ENCODE results near the gene MYPN.

Gene MYPN

GRCh38 chr10:68230268-68230667 lies 121.0 kb downstream of the MYPN start:
- no peak overlapping the region for H2AFZ ChIP-seq (ENCODE audit: low read length)
- no peaks in the 10 kb centered on the region for H3K36me3 ChIP-seq (ENCODE audit: insufficient read depth, low read length)
- H3K4me2 ChIP-seq (ENCODE audit: low read length) = 0 out of 2 replicates have a peak overlapping the region, but pooled peaks have one; percentile 98
- TF ChIP-seq CTCF (IDR thresholded peaks at IDR 0.05; ENCODE audit: low read length) = no peak
- no peaks in the 10 kb centered on the region for H3F3A ChIP-seq (ENCODE audit: insufficient read depth, low read length)
- H3K27me3 ChIP-seq (ENCODE audit: insufficient read depth, low read length) = no peaks in the 10 kb centered on the region
- no peak overlapping the region for H3K9ac ChIP-seq (ENCODE audit: low read length)
- H4K20me1 ChIP-seq (ENCODE audit: insufficient read depth, low read length) = no peaks in the 10 kb centered on the region
- peaks cover 36% of the 10 kb centered on the region for H3K4me1 ChIP-seq (ENCODE audit: insufficient read depth, low read length, severe bottlenecking)
- H3K9me2 ChIP-seq (ENCODE audit: low read depth, low read length) = no peaks in the 10 kb centered on the region
- no peaks in the 10 kb centered on the region for H3K79me2 ChIP-seq (ENCODE audit: insufficient read depth, low read length)
- no peaks in the 10 kb centered on the region for H3K9me3 ChIP-seq (ENCODE audit: low read length)
- H3K4me3 ChIP-seq (ENCODE audit: low read depth, low read length, poor library complexity, severe bottlenecking) = peak overlapping the region; percentile 72
- no peak overlapping the region for H3K27ac ChIP-seq (ENCODE audit: low read depth, low read length, poor library complexity, severe bottlenecking)

- Histone ChIP-seq H3K79me2 (ENCODE audit: insufficient read depth, low read length) (no peaks in the 10 kb centered on the region), H3K27me3 (ENCODE audit: insufficient read depth, low read length) (no peaks in the 10 kb centered on the region), H3F3A (ENCODE audit: insufficient read depth, low read length) (no peaks in the 10 kb centered on the region), H2AFZ (ENCODE audit: low read length) (peak overlapping the region; percentile 53; the same call in 1 of the 2 replicates), H3K9ac (ENCODE audit: low read length) (peak overlapping the region; percentile 89), H3K9me3 (ENCODE audit: low read length) (no peaks in the 10 kb centered on the region), H4K20me1 (ENCODE audit: insufficient read depth, low read length) (no peaks in the 10 kb centered on the region), H3K4me3 (ENCODE audit: low read depth, low read length, poor library complexity, severe bottlenecking) (peak overlapping the region; percentile 72), H3K4me1 (ENCODE audit: insufficient read depth, low read length, severe bottlenecking) (peaks cover 36% of the 10 kb centered on the region), H3K9me2 (ENCODE audit: low read depth, low read length) (no peaks in the 10 kb centered on the region), H3K36me3 (ENCODE audit: insufficient read depth, low read length) (no peaks in the 10 kb centered on the region), H3K4me2 (ENCODE audit: low read length) (peak overlapping the region; percentile 98), H3K27ac (ENCODE audit: low read depth, low read length, poor library complexity, severe bottlenecking) (peak overlapping the region; percentile 24)
- no peak for TF ChIP-seq EZH2 (IDR thresholded peaks at IDR 0.05; ENCODE audit: borderline replicate concordance, low read length)
- peak; percentile 24; the same call in 1 of the 2 replicates for TF ChIP-seq CTCF (IDR thresholded peaks at IDR 0.05; ENCODE audit: low read length)
Observed at GRCh38 chr10:68231106-68231816, 122.0 kb downstream of the MYPN start.

DNA sequence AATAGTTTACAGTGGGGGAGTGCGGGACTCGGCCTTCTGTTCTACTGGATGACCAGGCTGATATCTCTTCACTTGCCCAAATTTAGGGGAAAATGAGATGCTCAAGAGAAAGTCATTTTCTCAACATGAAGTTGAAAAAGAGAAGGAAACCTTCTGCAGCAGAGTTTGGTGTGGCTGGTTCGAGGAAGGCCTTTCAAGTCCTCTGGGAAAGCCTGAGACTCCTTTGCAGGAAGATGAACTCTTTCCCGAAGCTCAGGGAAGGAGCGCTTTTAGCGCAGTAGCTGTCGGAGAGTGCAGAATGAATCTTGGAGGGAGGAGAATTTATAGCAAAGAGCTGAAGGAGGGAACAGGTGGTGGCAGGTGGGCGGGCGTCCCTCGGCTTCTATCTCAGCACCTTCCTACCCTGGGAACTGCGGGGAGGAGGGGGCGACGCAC lies 122.5 kb downstream of the MYPN start, which contains the start of gene ATOH7:
TSS of gene ATOH7 (minus strand) at position 297 of the 435 bp plus-strand sequence. CDS start 436 bp downstream, outside the sequence.
- peak within 1 kb of the TSS; percentile 53; the same call in 1 of the 2 replicates for H2AFZ ChIP-seq (ENCODE audit: low read length)

More for the DNA sequence above, 122.5 kb downstream of the MYPN start, which contains the start of gene ATOH7:
- Histone ChIP-seq H4K20me1 (ENCODE audit: insufficient read depth, low read length) (no peaks in the 10 kb centered on the region), H3K79me2 (ENCODE audit: insufficient read depth, low read length) (no peaks in the 10 kb centered on the region), H3K9me3 (ENCODE audit: low read length) (no peaks in the 10 kb centered on the region), H3K9ac (ENCODE audit: low read length) (peak within 1 kb of the TSS; percentile 89), H3K9me2 (ENCODE audit: low read depth, low read length) (no peaks in the 10 kb centered on the region), H3K27me3 (ENCODE audit: insufficient read depth, low read length) (no peaks in the 10 kb centered on the region), H3K36me3 (ENCODE audit: insufficient read depth, low read length) (no peaks in the 10 kb centered on the region), H3K4me1 (ENCODE audit: insufficient read depth, low read length, severe bottlenecking) (peaks cover 36% of the 10 kb centered on the region), H3K4me2 (ENCODE audit: low read length) (peak within 1 kb of the TSS; percentile 98), H3K4me3 (ENCODE audit: low read depth, low read length, poor library complexity, severe bottlenecking) (peak within 1 kb of the TSS; percentile 72), H3K27ac (ENCODE audit: low read depth, low read length, poor library complexity, severe bottlenecking) (peak within 1 kb of the TSS; percentile 24), H3F3A (ENCODE audit: insufficient read depth, low read length) (no peaks in the 10 kb centered on the region)
- TF ChIP-seq EZH2 (IDR thresholded peaks at IDR 0.05; ENCODE audit: borderline replicate concordance, low read length) (no peak), CTCF (IDR thresholded peaks at IDR 0.05; ENCODE audit: low read length) (no peak)

Measured in OCI-LY1 (cell line).